Measurements from ENCODE around the gene PLAC8L1. TPM values are rescaled to one million over a fixed set of nuclear protein-coding genes. Genes with fewer than 3 reads are reported as not detected.

The PLAC8L1 gene
- total RNA-seq, 1 experiment from 2014 or later: 0.52 TPM

- Histone ChIP-seq H2AFZ (ENCODE audit: low read length) (no peak overlapping the region), H3T11ph (ENCODE audit: low read length) (no peak overlapping the region), H3K4me1 (ENCODE audit: insufficient read depth, low read length) (no peaks in the 10 kb centered on the region), H2BK120ac (ENCODE audit: low read depth, low read length, poor library complexity, severe bottlenecking) (no peak overlapping the region), H3K27me3 (ENCODE audit: insufficient read depth, low read length) (no peaks in the 10 kb centered on the region), H3K4me2 (ENCODE audit: insufficient read depth, insufficient read length, low read length) (no peak overlapping the region), H3K14ac (ENCODE audit: insufficient read depth, low read length) (no peak overlapping the region), H2BK12ac (ENCODE audit: insufficient read length, low read depth, low read length) (no peak overlapping the region), H3K9ac (ENCODE audit: extremely low read depth, insufficient read length, low read length) (no peak overlapping the region), H3K4ac (ENCODE audit: low read depth, low read length) (no peak overlapping the region), H2BK20ac (ENCODE audit: low read depth, low read length, poor library complexity, severe bottlenecking) (no peak overlapping the region), H3K79me1 (ENCODE audit: insufficient read depth, low read depth, low read length, poor library complexity, severe bottlenecking) (no peaks in the 10 kb centered on the region), H4K91ac (ENCODE audit: insufficient read length, low read depth, low read length) (no peak overlapping the region), H4K8ac (replicated peaks; ENCODE audit: insufficient read length, low read depth, low read length) (no peak overlapping the region), H2AK5ac (ENCODE audit: insufficient read length, low read length) (no peak overlapping the region), H2BK5ac (ENCODE audit: insufficient read length, low read length) (no peak overlapping the region), H3K27ac (ENCODE audit: insufficient read length, low read depth, low read length) (no peak overlapping the region), H3K18ac (ENCODE audit: insufficient read length, low read depth, low read length) (no peak overlapping the region), H3K79me2 (ENCODE audit: insufficient read depth, low read length) (no peaks in the 10 kb centered on the region), H3K9me3 (ENCODE audit: control insufficient read depth, low read depth, low read length) (no peaks in the 10 kb centered on the region), H4K20me1 (ENCODE audit: control insufficient read depth, insufficient read depth, insufficient read length) (no peaks in the 10 kb centered on the region), H2BK15ac (ENCODE audit: low read depth, low read length) (no peak overlapping the region), H3K56ac (ENCODE audit: insufficient read length, low read depth, low read length) (no peak overlapping the region), H3K23ac (ENCODE audit: insufficient read length, low read depth, low read length) (no peak overlapping the region), H3K23me2 (ENCODE audit: insufficient read length, low read depth, low read length, poor library complexity, severe bottlenecking) (no peaks in the 10 kb centered on the region), H4K5ac (ENCODE audit: insufficient read length, low read depth, low read length) (no peak overlapping the region)
- WGBS (ENCODE audit: extremely low coverage, insufficient read length, low lambda C conversion rate): no CpG with 5 or more reads among the region's 3 CpGs
- Mint-ChIP-seq H3K27me3 (ENCODE audit: low read depth) (no peaks in the 10 kb centered on the region), H3K4me1 (peaks cover 10 to 12% of the 10 kb centered on the region in 2 experiments), H3K36me3 (ENCODE audit: insufficient read depth in 1 of 3, low read depth in 3 of 3) (no peaks in the 10 kb centered on the region), H3K4me3 (no peak overlapping the region), H3K27ac (peak overlapping the region in 2 of 3 experiments; percentile 1 to 47; a peak in 3 of 7 replicates), H3K9me3 (no peaks in the 10 kb centered on the region)
- DNase-seq: no peak
- no peak; the same call in 2 of the 3 replicates for TF ChIP-seq CTCF (conservative IDR thresholded peaks at IDR 0.05)
These were observed 55.7 kb downstream of the PLAC8L1 start for GRCh38 chr5:146049704-146050026.
